B cell (primary cell): ENCODE measurements around the gene LRG1. TPM values are rescaled to one million over a fixed set of nuclear protein-coding genes. Genes with fewer than 3 reads are reported as not detected.
A peak's percentile ranks its signal among the peaks of the same experiment; 100 is the strongest.

Experiments
- ATAC-seq: fragments of 200-7000 bp; cut with Tn5 transposase; one replicate; pipeline ENCODE4 v1.10.0; 2021; ENCODE audit warnings: low read depth, mild to moderate bottlenecking, moderate number of reproducible peaks, moderate library complexity
- CTCF ChIA-PET: fragments of 350-600 bp; sonication (Branson Sonifier 250); formaldehyde crosslinking; loops from one replicate; lab custom pipeline; 2021; ENCODE audit warnings: antibody characterized with exemption, inconsistent platforms; lab: Charles Lee
- POLR2A ChIA-PET: fragments of 350-600 bp; sonication (Branson Sonifier 250); formaldehyde crosslinking; loops from one replicate; lab custom pipeline; 2021; ENCODE audit warnings: antibody characterized with exemption; lab: Charles Lee
- DNase-seq: peaks from one replicate; pipeline ENCODE4 v3.0.0; 2013
- H2AFZ ChIP-seq: 2 replicates; pipeline ENCODE4 v1.6.1; 2012; ENCODE audit warnings: mild to moderate bottlenecking, low read depth, low read length; ENCODE audit not compliant: insufficient read depth, poor library complexity, severe bottlenecking
- H3K27ac ChIP-seq, 2 donors: 1 replicate in 1 of 2; 2 replicates in 1 of 2; pipeline ENCODE4 v1.5.1; 2012 to 2013; ENCODE audit warnings: low read length in 2 of 2, mild to moderate bottlenecking in 2 of 2, moderate library complexity in 1 of 2
- H3K27me3 ChIP-seq, 4 experiments: fragments of 200-600 bp in 1 of 4; sonication (generic) in 1 of 4; replicated peaks in 1 of 4; 1 replicate in 2 of 4; 2 replicates in 2 of 4; pipeline versions ENCODE4 v1.6.1 to v1.7.0; 2013 to 2016; ENCODE audit warnings: low read length in 3 of 4, mild to moderate bottlenecking in 2 of 4, mixed read lengths in 1 of 4, moderate library complexity in 1 of 4; ENCODE audit not compliant: insufficient read depth in 4 of 4, control insufficient read depth in 3 of 4; ENCODE audit errors: control extremely low read depth in 1 of 4
- H3K36me3 ChIP-seq, 2 experiments: replicated peaks in 1 of 2; 1 replicate in 1 of 2; 2 replicates in 1 of 2; pipeline versions ENCODE4 v1.6.1 to v1.7.1; 2013; ENCODE audit warnings: low read length in 1 of 2; ENCODE audit not compliant: insufficient read depth in 2 of 2, control insufficient read depth in 1 of 2; ENCODE audit errors: control extremely low read depth in 1 of 2, extremely low read depth in 1 of 2
- H3K4me1 ChIP-seq, 2 donors: fragments of 200-600 bp in 1 of 2; sonication (generic) in 1 of 2; 1 replicate in 1 of 2; 2 replicates in 1 of 2; pipeline versions ENCODE4 v1.5.1 to v1.6.1; 2013 to 2017; ENCODE audit warnings: low read length in 2 of 2; ENCODE audit not compliant: control insufficient read depth in 2 of 2, insufficient read depth in 2 of 2
- H3K4me2 ChIP-seq: replicated peaks from 2 replicates; pipeline ENCODE3; 2012; ENCODE audit warnings: mild to moderate bottlenecking, low read depth, low read length; ENCODE audit not compliant: poor library complexity, severe bottlenecking
- H3K4me3 ChIP-seq, 5 experiments: fragments of 200-600 bp in 1 of 5; sonication (generic) in 1 of 5; 1 replicate in 3 of 5; 2 replicates in 2 of 5; pipeline versions ENCODE4 v1.5.1 to v1.7.0; 2011 to 2016; ENCODE audit warnings: low read length in 4 of 5, mild to moderate bottlenecking in 4 of 5, low read depth in 2 of 5, control low read depth in 1 of 5, moderate library complexity in 1 of 5; ENCODE audit not compliant: insufficient read depth in 1 of 5; ENCODE audit errors: control extremely low read depth in 1 of 5, extremely low read depth in 1 of 5
- H3K79me2 ChIP-seq: fragments of 200-600 bp; sonication (generic); one replicate; pipeline ENCODE4 v1.6.0; 2016; ENCODE audit warnings: low read length; ENCODE audit not compliant: control insufficient read depth, insufficient read depth
- H3K9ac ChIP-seq: fragments of 200-600 bp; sonication (generic); 2 replicates; pipeline ENCODE4 v1.6.1; 2017; ENCODE audit warnings: mild to moderate bottlenecking, low read length, moderate library complexity
- H3K9me3 ChIP-seq, 3 donors: one replicate each; pipeline versions ENCODE4 v1.6.1 to v1.7.1; 2013; ENCODE audit warnings: low read length in 2 of 3; ENCODE audit not compliant: control insufficient read depth in 2 of 3, insufficient read depth in 1 of 3; ENCODE audit errors: control extremely low read depth in 1 of 3
- H4K20me1 ChIP-seq: 2 replicates; pipeline ENCODE4 v1.6.0; 2012; ENCODE audit warnings: mild to moderate bottlenecking, low read length; ENCODE audit not compliant: insufficient read depth, control insufficient read depth, poor library complexity, severe bottlenecking
- H3K27ac Mint-ChIP-seq: one replicate; pipeline ENCODE4 v1.8.0; 2021; ENCODE audit warnings: mixed read lengths
- H3K27me3 Mint-ChIP-seq: one replicate; pipeline ENCODE4 v1.8.0; 2021; ENCODE audit warnings: mixed read lengths
- H3K4me1 Mint-ChIP-seq: one replicate; pipeline ENCODE4 v1.8.0; 2021; ENCODE audit warnings: mixed read lengths
- H3K4me3 Mint-ChIP-seq: one replicate; pipeline ENCODE4 v1.8.0; 2021; ENCODE audit warnings: mixed read lengths
- H3K9me3 Mint-ChIP-seq: one replicate; pipeline ENCODE4 v1.8.0; 2022; ENCODE audit warnings: mixed read lengths; ENCODE audit not compliant: insufficient read depth
- EZH2 ChIP-seq: IDR thresholded peaks from 2 replicates; pipeline ENCODE4 v1.6.1; 2012; ENCODE audit warnings: borderline replicate concordance, low read depth, mild to moderate bottlenecking, moderate library complexity, low read length; ENCODE audit not compliant: insufficient read depth, poor library complexity, severe bottlenecking
- WGBS: methylation state at CpG from one replicate; pipeline ENCODE4 v1.1.5; 2013; ENCODE audit warnings: missing lambda C conversion rate; ENCODE audit not compliant: insufficient coverage; 5-methylcytosine and 5-hydroxymethylcytosine counted together
- intact Hi-C: fragments of 100-400 bp; cut with micrococcal nuclease; formaldehyde crosslinking; loops from one replicate; pipeline ENCODE4 v1.10.0; 2022
- polyA plus RNA-seq: library from polyadenylated mRNA; depleted of rRNA; stranded (reverse); fragments of >200 nt; gene quantifications from 2 replicates; pipeline ENCODE4 v1.2.3, GENCODE V29; 2012
- total RNA-seq, 2 donors: library from RNA; stranded (reverse); fragments of 120-200 nt in 1 of 2; gene quantifications; 1 replicate in 1 of 2; 2 replicates in 1 of 2; pipeline versions ENCODE4 v1.2.3 to v1.2.4, GENCODE V29; 2013 to 2022
- TF ChIP-seq, protein P1 (sequence below): fragments of 200-600 bp; IDR thresholded peaks from one replicate; pipeline ENCODE4 v1.8.0; 2022; ENCODE audit warnings: antibody characterized with exemption, mild to moderate bottlenecking

The LRG1 gene
- total and polyA plus RNA-seq, 2 donors (not counting 1 experiment from before 2014, with no cell fraction given): 0.21 to 0.27 TPM

DNA sequence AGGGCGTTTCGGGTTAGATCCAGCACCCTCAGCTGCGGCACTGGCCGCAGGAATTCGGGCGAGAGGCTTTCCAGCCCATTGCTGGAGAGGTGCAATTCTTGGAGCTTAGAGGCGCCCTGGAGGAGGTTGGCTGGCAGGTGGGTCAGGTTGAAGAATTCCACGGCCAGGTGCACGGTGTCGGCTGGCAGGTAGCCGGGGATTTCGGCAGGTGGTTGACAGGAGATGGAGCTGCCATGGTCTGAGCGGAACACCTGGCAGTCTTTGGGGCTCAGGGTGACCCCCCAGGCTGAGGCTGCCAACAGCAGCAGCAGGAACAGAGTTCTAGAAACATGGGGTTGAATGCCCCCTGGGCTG lies 1.3 kb downstream of the LRG1 start:
- Histone ChIP-seq H3K9me3 (peaks cover 0 to 39% (median 0%) of the 10 kb centered on the region in 3 donors), H3K4me1 (peaks cover 16 to 19% of the 10 kb centered on the region in 2 donors), H3K79me2 (no peaks in the 10 kb centered on the region), H3K27ac (no peak overlapping the region), H3K9ac (no peak overlapping the region), H3K4me2 (no peak overlapping the region), H3K4me3 (peak overlapping the region in 1 of 5 experiments; percentile 75), H4K20me1 (no peaks in the 10 kb centered on the region), H3K36me3 (no peaks in the 10 kb centered on the region), H2AFZ (no peak overlapping the region), H3K27me3 (peaks cover 0 to 34% (median 7%) of the 10 kb centered on the region in 4 experiments)
- no peak overlapping the region for H3K4me3 Mint-ChIP-seq
- DNase-seq (no peak), ATAC-seq (no peak)
- no peaks in the 10 kb centered on the region for H3K9me3 Mint-ChIP-seq
- H3K27ac Mint-ChIP-seq: no peak overlapping the region
- peaks cover 16% of the 10 kb centered on the region for H3K4me1 Mint-ChIP-seq
- ChIA-PET POLR2A (no interaction called here), CTCF (interaction anchor here (0.8 to 1.0 kb wide), 2 partner anchors 13 to 20 kb away, joined by 3 read pairs; no protein-coding TSS in a partner anchor)
- intact Hi-C loops: no loop called here
- 93% methylated on average over 13 of the region's 13 CpGs for WGBS
- TF ChIP-seq, protein P1, sequence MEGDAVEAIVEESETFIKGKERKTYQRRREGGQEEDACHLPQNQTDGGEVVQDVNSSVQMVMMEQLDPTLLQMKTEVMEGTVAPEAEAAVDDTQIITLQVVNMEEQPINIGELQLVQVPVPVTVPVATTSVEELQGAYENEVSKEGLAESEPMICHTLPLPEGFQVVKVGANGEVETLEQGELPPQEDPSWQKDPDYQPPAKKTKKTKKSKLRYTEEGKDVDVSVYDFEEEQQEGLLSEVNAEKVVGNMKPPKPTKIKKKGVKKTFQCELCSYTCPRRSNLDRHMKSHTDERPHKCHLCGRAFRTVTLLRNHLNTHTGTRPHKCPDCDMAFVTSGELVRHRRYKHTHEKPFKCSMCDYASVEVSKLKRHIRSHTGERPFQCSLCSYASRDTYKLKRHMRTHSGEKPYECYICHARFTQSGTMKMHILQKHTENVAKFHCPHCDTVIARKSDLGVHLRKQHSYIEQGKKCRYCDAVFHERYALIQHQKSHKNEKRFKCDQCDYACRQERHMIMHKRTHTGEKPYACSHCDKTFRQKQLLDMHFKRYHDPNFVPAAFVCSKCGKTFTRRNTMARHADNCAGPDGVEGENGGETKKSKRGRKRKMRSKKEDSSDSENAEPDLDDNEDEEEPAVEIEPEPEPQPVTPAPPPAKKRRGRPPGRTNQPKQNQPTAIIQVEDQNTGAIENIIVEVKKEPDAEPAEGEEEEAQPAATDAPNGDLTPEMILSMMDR: no peak
- TF ChIP-seq EZH2: no peak
- H3K27me3 Mint-ChIP-seq: peaks cover 13% of the 10 kb centered on the region

DNA sequence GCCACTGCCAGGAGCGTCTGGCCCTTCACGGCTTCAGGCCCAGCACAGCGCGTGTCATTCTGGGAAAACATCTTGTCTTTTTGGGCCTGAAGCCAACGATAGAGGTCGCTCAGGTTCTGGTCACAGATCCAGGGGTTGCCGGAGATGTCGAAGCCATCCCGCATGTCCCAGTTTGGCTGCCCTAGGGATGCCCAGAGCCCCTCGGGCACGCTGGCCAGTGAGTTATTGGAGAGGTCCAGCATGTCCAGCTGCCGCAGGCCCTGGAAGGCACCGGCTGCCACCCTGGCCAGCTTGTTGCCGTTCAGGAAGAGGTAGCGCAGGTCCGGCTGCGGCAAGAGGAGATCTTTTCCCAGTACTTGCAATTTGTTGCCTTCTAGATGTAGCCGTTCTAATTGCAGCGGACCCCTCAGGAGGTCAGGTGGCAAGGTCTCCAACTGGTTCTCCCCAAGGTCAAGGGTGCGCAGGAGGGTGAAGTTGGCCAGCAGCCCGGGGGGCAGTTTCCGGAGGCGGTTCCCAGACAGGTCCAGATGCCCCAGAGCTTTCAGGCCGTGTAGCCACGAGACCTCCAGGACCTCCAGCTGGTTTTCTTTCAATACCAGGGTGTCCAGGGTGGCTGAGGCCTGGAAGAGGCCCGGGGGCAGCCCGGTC lies 1.8 kb downstream of the LRG1 start:
- 94% methylated on average over 27 of the region's 27 CpGs for WGBS
- Mint-ChIP-seq H3K27me3 (peaks cover 17% of the 10 kb centered on the region), H3K4me1 (peaks cover 15% of the 10 kb centered on the region), H3K4me3 (no peak overlapping the region), H3K9me3 (no peaks in the 10 kb centered on the region), H3K27ac (no peak overlapping the region)
- peaks cover 0 to 34% (median 7%) of the 10 kb centered on the region in 4 experiments for H3K27me3 ChIP-seq
- H3K79me2 ChIP-seq: no peaks in the 10 kb centered on the region
- no peak overlapping the region for H3K4me3 ChIP-seq
- DNase-seq (no peak), ATAC-seq (no peak)
- TF ChIP-seq, protein P1: no peak
- no peak for TF ChIP-seq EZH2
- no peak overlapping the region for H2AFZ ChIP-seq
- no peak overlapping the region for H3K9ac ChIP-seq
- peaks cover 0 to 39% (median 0%) of the 10 kb centered on the region in 3 donors for H3K9me3 ChIP-seq
- POLR2A ChIA-PET: no interaction called here
- no peak overlapping the region for H3K4me2 ChIP-seq
- intact Hi-C loops: no loop called here
- peaks cover 16 to 19% of the 10 kb centered on the region in 2 donors for H3K4me1 ChIP-seq
- no peaks in the 10 kb centered on the region for H4K20me1 ChIP-seq
- H3K27ac ChIP-seq: no peak overlapping the region
- CTCF ChIA-PET: no interaction called here
- H3K36me3 ChIP-seq: no peaks in the 10 kb centered on the region
